HG02970 (cell line): ENCODE results near the gene TMPRSS11A.

Experiments used
- ATAC-seq: cut with Tn5 transposase; IDR thresholded peaks from one replicate; pipeline ENCODE4 v1.9.1; 2021; ENCODE audit warnings: mild to moderate bottlenecking, moderate library complexity, moderate number of reproducible peaks; ENCODE audit not compliant: unreplicated experiment, low FRiP score

Gene TMPRSS11A

GRCh38 chr4:67963356-67963755, at the start of gene TMPRSS11A:
Gene TMPRSS11A (minus strand): TSS chr4:67963493. CDS start chr4:67963393, 100 bp downstream.
- ATAC-seq: no peak

GRCh38 chr4:68011684-68012083, 48.4 kb upstream of the TMPRSS11A start:
- ATAC-seq: no peak

GRCh38 chr4:68002906-68003305, 39.6 kb upstream of the TMPRSS11A start:
- ATAC-seq: no peak

GRCh38 chr4:67996127-67996526, 32.8 kb upstream of the TMPRSS11A start:
- ATAC-seq: no peak

- ATAC-seq: no peak
These were observed 25.7 kb upstream of the TMPRSS11A start for GRCh38 chr4:67988991-67989390.

- no peak for ATAC-seq
These were observed 20.0 kb upstream of the TMPRSS11A start for GRCh38 chr4:67983333-67983732.

- ATAC-seq: no peak
These were observed 17.2 kb upstream of the TMPRSS11A start for GRCh38 chr4:67980512-67980911.

- ATAC-seq: no peak
These were observed 10.3 kb upstream of the TMPRSS11A start for GRCh38 chr4:67973608-67974007.

GRCh38 chr4:67954890-67955289, 8.4 kb downstream of the TMPRSS11A start:
- ATAC-seq: no peak

- ATAC-seq: no peak
These were observed 22.2 kb downstream of the TMPRSS11A start for GRCh38 chr4:67941074-67941473.

- no peak for ATAC-seq
These were observed 22.8 kb downstream of the TMPRSS11A start for GRCh38 chr4:67940506-67940905.

GRCh38 chr4:67939195-67939594, 24.1 kb downstream of the TMPRSS11A start:
- ATAC-seq: no peak

- ATAC-seq: no peak
These were observed 27.4 kb downstream of the TMPRSS11A start for GRCh38 chr4:67935888-67936287.

GRCh38 chr4:67934628-67935027, 28.7 kb downstream of the TMPRSS11A start:
- no peak for ATAC-seq

GRCh38 chr4:67933755-67934154, 29.5 kb downstream of the TMPRSS11A start:
- ATAC-seq: no peak

GRCh38 chr4:67933038-67933437, 30.3 kb downstream of the TMPRSS11A start:
- no peak for ATAC-seq

GRCh38 chr4:67931256-67931655, 32.0 kb downstream of the TMPRSS11A start:
- ATAC-seq: no peak

GRCh38 chr4:67929426-67929825, 33.9 kb downstream of the TMPRSS11A start:
- ATAC-seq: no peak

GRCh38 chr4:67928546-67928945, 34.7 kb downstream of the TMPRSS11A start:
- no peak for ATAC-seq

- ATAC-seq: no peak
These were observed 36.0 kb downstream of the TMPRSS11A start for GRCh38 chr4:67927251-67927650.

- ATAC-seq: no peak
These were observed 36.8 kb downstream of the TMPRSS11A start for GRCh38 chr4:67926485-67926884.

- ATAC-seq: no peak
These were observed 40.6 kb downstream of the TMPRSS11A start for GRCh38 chr4:67922697-67923096.

- no peak for ATAC-seq
These were observed 44.9 kb downstream of the TMPRSS11A start for GRCh38 chr4:67918428-67918827.
